Thyroid gland (tissue), 4 donors: Measurements from ENCODE around the gene TENM3.

ENCODE experiments used
- CTCF ChIP-seq, 6 experiments: fragments of 200-600 bp in 3 of 6; fragments of 450-650 bp in 3 of 6; sonication (generic) in 3 of 6; IDR thresholded peaks; one replicate each; pipeline ENCODE4 v1.5.1; 2016 to 2019; ENCODE audit warnings: antibody characterized with exemption in 6 of 6, mild to moderate bottlenecking in 2 of 6, inconsistent platforms in 1 of 6, moderate library complexity in 1 of 6
- POLR2A ChIP-seq, 2 donors: fragments of 450-650 bp; IDR thresholded peaks; one replicate each; pipeline ENCODE4 v1.6.1; 2017; ENCODE audit warnings: antibody characterized with exemption in 2 of 2, mild to moderate bottlenecking in 2 of 2, moderate library complexity in 1 of 2

GRCh38 chr4:182309877-182310276 lies 66.7 kb downstream of the TENM3 start:
- no peak for TF ChIP-seq CTCF (IDR thresholded peaks at IDR 0.05)
- no peak for TF ChIP-seq POLR2A (IDR thresholded peaks at IDR 0.05)
